Natural killer cell (primary cell): ENCODE measurements around the gene VAMP1. TPM values are rescaled to one million over a fixed set of nuclear protein-coding genes. Genes with fewer than 3 reads are reported as not detected.

ENCODE experiments used
- ATAC-seq, 3 donors: fragments of 150-1000 bp in 2 of 3; fragments of 200-7000 bp in 1 of 3; cut with Tn5 transposase; 1 replicate in 1 of 3; 2 replicates in 2 of 3; pipeline ENCODE4 v1.10.0; 2021; ENCODE audit warnings: mild to moderate bottlenecking in 2 of 3, moderate library complexity in 2 of 3
- DNase-seq, 2 donors: peaks; one replicate each; pipeline versions ENCODE4 v3.0.0 to v3.0.0-alpha.2; 2013 to 2021; ENCODE audit warnings: mixed read lengths in 1 of 2
- H3K27ac ChIP-seq: one replicate; pipeline ENCODE4 v1.5.1; 2013; ENCODE audit warnings: mild to moderate bottlenecking, low read length
- H3K27me3 ChIP-seq: one replicate; pipeline ENCODE4 v1.6.1; 2013; ENCODE audit warnings: low read length; ENCODE audit not compliant: control insufficient read depth, insufficient read depth
- H3K36me3 ChIP-seq: one replicate; pipeline ENCODE4 v1.6.1; 2013; ENCODE audit warnings: low read length; ENCODE audit not compliant: control insufficient read depth, insufficient read depth
- H3K4me1 ChIP-seq: one replicate; pipeline ENCODE4 v1.6.1; 2013; ENCODE audit warnings: low read length; ENCODE audit not compliant: control insufficient read depth, insufficient read depth
- H3K4me3 ChIP-seq: one replicate; pipeline ENCODE4 v1.5.1; 2013; ENCODE audit warnings: low read length
- H3K9me3 ChIP-seq: one replicate; pipeline ENCODE4 v1.6.1; 2013; ENCODE audit warnings: low read length; ENCODE audit not compliant: control insufficient read depth, insufficient read depth
- H3K27ac Mint-ChIP-seq, 2 donors: one replicate each; pipeline ENCODE4 v1.8.0; 2022; ENCODE audit warnings: mild to moderate bottlenecking in 2 of 2, mixed read lengths in 2 of 2, moderate library complexity in 1 of 2
- H3K27me3 Mint-ChIP-seq, 2 donors: one replicate each; pipeline ENCODE4 v1.8.0; 2022; ENCODE audit warnings: low read depth in 2 of 2, mixed read lengths in 2 of 2
- H3K36me3 Mint-ChIP-seq: one replicate; pipeline ENCODE4 v1.8.0; 2022; ENCODE audit warnings: mixed read lengths
- H3K4me1 Mint-ChIP-seq, 2 donors: one replicate each; pipeline ENCODE4 v1.8.0; 2022; ENCODE audit warnings: mixed read lengths in 2 of 2
- H3K4me3 Mint-ChIP-seq: one replicate; pipeline ENCODE4 v1.8.0; 2022; ENCODE audit warnings: mild to moderate bottlenecking, moderate library complexity, mixed read lengths
- H3K9me3 Mint-ChIP-seq, 2 donors: one replicate each; pipeline ENCODE4 v1.8.0; 2022; ENCODE audit warnings: mixed read lengths in 2 of 2
- CTCF ChIP-seq: fragments of 200-600 bp; IDR thresholded peaks from one replicate; pipeline ENCODE4 v1.8.0; 2022; ENCODE audit warnings: antibody characterized with exemption
- WGBS: methylation state at CpG from one replicate; pipeline ENCODE4 v1.1.7; 2013; ENCODE audit warnings: missing lambda C conversion rate; ENCODE audit not compliant: insufficient coverage; 5-methylcytosine and 5-hydroxymethylcytosine counted together
- intact Hi-C: fragments of 100-400 bp; cut with micrococcal nuclease; formaldehyde crosslinking; loops from one replicate; pipeline ENCODE4 v1.14.2; 2022
- total RNA-seq, 4 donors: library from RNA; stranded (reverse); fragments of 120-200 nt in 1 of 4; gene quantifications; one replicate each; pipeline versions ENCODE4 v1.2.3 to v1.2.4, GENCODE V29; 2013 to 2022

Gene VAMP1
- total RNA-seq, 3 donors from 2014 or later (not counting 1 experiment from before 2014, with no cell fraction given) = 81.0 to 84.3 (median 83.8) TPM

- TF ChIP-seq CTCF = no peak
- Histone ChIP-seq H3K4me1 (peaks cover 5% of the 10 kb centered on the region), H3K27ac (no peak overlapping the region), H3K36me3 (no peaks in the 10 kb centered on the region), H3K4me3 (no peak overlapping the region), H3K27me3 (no peaks in the 10 kb centered on the region), H3K9me3 (no peaks in the 10 kb centered on the region)
- Mint-ChIP-seq H3K9me3 (no peaks in the 10 kb centered on the region), H3K27ac (no peak overlapping the region), H3K4me3 (no peak overlapping the region), H3K36me3 (no peaks in the 10 kb centered on the region), H3K27me3 (peaks cover 6 to 9% of the 10 kb centered on the region in 2 donors), H3K4me1 (peaks cover 0 to 6% of the 10 kb centered on the region in 2 donors)
- DNase-seq = no peak
- intact Hi-C loops = no loop called here
- ATAC-seq = no peak
- WGBS = 81% methylated on average over 6 of the region's 6 CpGs
These were observed 51.7 kb downstream of the VAMP1 start for GRCh38 chr12:6418796-6419195.

- no peak overlapping the region for H3K27ac ChIP-seq
- peaks cover 6 to 9% of the 10 kb centered on the region in 2 donors for H3K27me3 Mint-ChIP-seq
- TF ChIP-seq CTCF = no peak
- H3K4me1 Mint-ChIP-seq = no peaks in the 10 kb centered on the region
- ATAC-seq (no peak), DNase-seq (no peak)
- no peaks in the 10 kb centered on the region for H3K9me3 Mint-ChIP-seq
- H3K4me3 Mint-ChIP-seq = no peak overlapping the region
- no peaks in the 10 kb centered on the region for H3K36me3 ChIP-seq
- H3K4me3 ChIP-seq = no peak overlapping the region
- no peaks in the 10 kb centered on the region for H3K9me3 ChIP-seq
- intact Hi-C loops = no loop called here
- H3K4me1 ChIP-seq = no peaks in the 10 kb centered on the region
- H3K27ac Mint-ChIP-seq = no peak overlapping the region
- WGBS = 37% methylated on average over 3 of the region's 3 CpGs
- no peaks in the 10 kb centered on the region for H3K36me3 Mint-ChIP-seq
- no peaks in the 10 kb centered on the region for H3K27me3 ChIP-seq
These were observed 53.9 kb downstream of the VAMP1 start for GRCh38 chr12:6416596-6416995.

Other genes with a start within 250 kb of the VAMP1 start
- gene PLEKHG6, start 160.0 kb downstream of the VAMP1 start, total RNA-seq = not detected
- 100 to 1,000 TPM in 1 of 3 donors, 10 to 100 TPM in 2; 75.7 to 116 (median 87.3) TPM for gene TNFRSF1A, start 128.6 kb downstream of the VAMP1 start, total RNA-seq
- 1 to 10 TPM; 1.5 to 3.0 (median 1.5) TPM for gene SCNN1A, start 95.1 kb downstream of the VAMP1 start, total RNA-seq
- 1 to 10 TPM; 3.7 to 5.8 (median 4.4) TPM for gene LTBR, start 86.5 kb downstream of the VAMP1 start, total RNA-seq
- 10 to 100 TPM in 1 of 3 donors, 1 to 10 TPM in 2; 2.7 to 13.7 (median 3.1) TPM for gene CD27, start 25.7 kb downstream of the VAMP1 start, total RNA-seq
- gene TAPBPL, start 18.6 kb downstream of the VAMP1 start, total RNA-seq = 10 to 100 TPM; 43.0 to 51.4 (median 46.9) TPM
- 10 to 100 TPM; 32.8 to 48.3 (median 45.4) TPM for gene MRPL51, start 22.6 kb upstream of the VAMP1 start, total RNA-seq
- 10 to 100 TPM; 38.8 to 53.1 (median 44.1) TPM for gene NCAPD2, start 23.4 kb upstream of the VAMP1 start, total RNA-seq
- 100 to 1,000 TPM; 606 to 729 (median 642) TPM for gene GAPDH, start 63.8 kb upstream of the VAMP1 start, total RNA-seq
- 10 to 100 TPM; 51.5 to 67.7 (median 62.3) TPM for gene IFFO1, start 85.4 kb upstream of the VAMP1 start, total RNA-seq
- 100 to 1,000 TPM in 1 of 3 donors, 10 to 100 TPM in 2; 85.2 to 105 (median 89.1) TPM for gene NOP2, start 97.6 kb upstream of the VAMP1 start, total RNA-seq
- 100 to 1,000 TPM; 568 to 795 (median 658) TPM for gene CHD4, start 136.7 kb upstream of the VAMP1 start, total RNA-seq
- 10 to 100 TPM in 2 of 3 donors, 1 to 10 TPM in 1; 10.0 to 27.8 (median 17.3) TPM for gene LPAR5, start 165.3 kb upstream of the VAMP1 start, total RNA-seq
- 10 to 100 TPM in 1 of 3 donors, 1 to 10 TPM in 2; 2.1 to 12.2 (median 4.7) TPM for gene ACRBP, start 176.8 kb upstream of the VAMP1 start, total RNA-seq
- gene ING4, start 192.4 kb upstream of the VAMP1 start, total RNA-seq = 10 to 100 TPM; 29.9 to 40.9 (median 30.2) TPM
- 100 to 1,000 TPM in 2 of 3 donors, 10 to 100 TPM in 1; 95.1 to 101 (median 100) TPM for gene ZNF384, start 218.7 kb upstream of the VAMP1 start, total RNA-seq
- gene PIANP, start 230.1 kb upstream of the VAMP1 start, total RNA-seq = not detected